Activated naive CD4-positive, alpha-beta T cell treated with anti-CD3 and anti-CD28 coated beads, Interleukin-2, amount 50 U/mL, for 16 hours (primary cell): Measurements from ENCODE around the gene ENOX1.

Experiments used
- DNase-seq: peaks from one replicate; pipeline ENCODE4 v3.0.0-alpha.2; 2020

ENOX1 gene

DNA sequence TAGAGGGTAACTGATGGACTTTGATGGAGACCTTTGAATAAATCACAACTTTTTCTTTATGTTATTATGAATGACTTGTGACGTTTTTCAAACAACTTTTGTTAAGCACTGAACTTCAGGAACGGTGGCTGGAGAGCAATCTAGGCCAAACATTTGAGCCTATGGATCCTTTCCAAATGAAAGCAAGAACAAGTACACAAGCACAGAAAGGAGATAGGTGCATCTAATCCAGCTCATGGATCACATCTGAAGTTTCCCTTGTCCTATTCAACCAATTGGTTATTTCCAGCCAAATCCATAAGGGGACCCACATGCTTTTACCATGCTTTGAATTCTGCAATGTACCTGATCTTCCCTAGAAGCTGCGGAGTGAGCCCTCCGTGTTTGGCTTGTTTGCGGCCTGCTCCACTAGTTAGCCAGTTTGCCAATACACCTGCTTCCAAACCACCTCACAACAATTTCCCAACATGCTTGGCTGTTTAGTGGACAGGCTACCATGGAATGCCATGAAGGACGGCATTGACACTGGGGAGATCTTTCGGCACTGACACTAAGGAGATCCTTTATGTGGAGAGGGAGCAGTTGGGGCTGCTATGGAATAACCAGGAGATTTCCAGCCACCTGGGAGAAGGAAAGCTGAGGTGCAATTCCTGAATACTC, 447.5 kb downstream of the ENOX1 start:
- DNase-seq, result no peak

DNA sequence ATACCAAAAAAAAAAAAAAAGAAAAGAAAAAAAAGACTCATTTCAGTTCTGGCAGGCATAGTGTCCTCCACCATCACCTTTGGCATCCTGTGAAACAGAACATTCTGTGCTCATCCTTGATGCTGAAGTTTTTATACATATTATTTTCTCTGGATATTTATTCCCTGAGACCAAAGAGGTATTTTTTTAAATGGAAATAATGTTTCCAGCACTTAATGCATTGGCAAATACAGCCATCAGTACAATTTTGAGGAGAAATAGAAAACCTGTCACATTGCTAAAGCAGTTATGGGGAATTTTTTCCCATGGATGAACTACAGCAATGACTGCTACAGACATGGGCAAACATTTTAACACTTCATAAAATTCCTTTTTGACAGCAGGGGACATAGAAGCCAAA, 451.0 kb downstream of the ENOX1 start:
- DNase-seq, result no peak

GRCh38 chr13:43333176-43333575, 453.6 kb downstream of the ENOX1 start:
- DNase-seq, result no peak

DNA sequence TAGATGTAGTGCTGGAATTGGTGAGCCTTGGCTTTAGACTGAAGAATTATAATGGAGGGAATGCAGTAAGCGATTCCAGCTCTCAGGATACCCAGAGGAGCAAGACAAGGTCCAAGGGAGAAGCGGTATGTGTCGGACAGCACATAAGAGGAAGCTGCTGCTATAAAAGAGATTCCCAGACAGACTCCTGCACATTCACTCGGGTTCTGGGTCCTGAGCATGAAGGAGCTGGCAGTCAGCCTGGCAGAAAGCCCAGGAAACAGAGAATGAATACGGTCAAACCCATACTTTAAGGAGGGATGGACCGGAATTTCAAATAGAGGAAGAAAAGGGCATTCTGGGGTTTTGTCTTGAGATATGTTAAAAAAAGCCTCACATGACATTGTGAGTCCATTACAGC, 455.1 kb downstream of the ENOX1 start:
- no peak for DNase-seq

- no peak for DNase-seq
These were observed 457.1 kb downstream of the ENOX1 start for GRCh38 chr13:43329702-43330101.

- DNase-seq, result no peak
These were observed 457.9 kb downstream of the ENOX1 start for GRCh38 chr13:43328907-43329306.

GRCh38 chr13:43326100-43326499, 460.7 kb downstream of the ENOX1 start:
- no peak for DNase-seq

DNA sequence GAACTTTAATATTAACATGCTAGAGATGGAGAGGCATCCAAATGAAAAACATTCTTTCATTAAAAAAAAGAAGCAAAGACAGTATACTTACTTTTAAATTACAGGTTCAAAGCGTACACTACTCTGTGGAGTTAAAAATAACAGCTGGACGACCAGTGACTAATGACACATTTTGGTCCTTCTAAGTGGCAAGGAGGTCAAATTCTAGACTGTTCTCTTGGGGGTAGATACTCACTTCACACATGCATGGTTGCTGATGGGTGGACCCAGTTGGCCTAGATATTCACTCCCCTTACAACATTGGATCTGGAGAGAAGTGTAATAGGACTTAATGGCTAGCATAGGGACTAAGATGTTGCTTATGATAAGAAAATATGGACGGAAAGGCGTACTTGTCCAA, 461.1 kb downstream of the ENOX1 start:
- DNase-seq, result no peak

DNA sequence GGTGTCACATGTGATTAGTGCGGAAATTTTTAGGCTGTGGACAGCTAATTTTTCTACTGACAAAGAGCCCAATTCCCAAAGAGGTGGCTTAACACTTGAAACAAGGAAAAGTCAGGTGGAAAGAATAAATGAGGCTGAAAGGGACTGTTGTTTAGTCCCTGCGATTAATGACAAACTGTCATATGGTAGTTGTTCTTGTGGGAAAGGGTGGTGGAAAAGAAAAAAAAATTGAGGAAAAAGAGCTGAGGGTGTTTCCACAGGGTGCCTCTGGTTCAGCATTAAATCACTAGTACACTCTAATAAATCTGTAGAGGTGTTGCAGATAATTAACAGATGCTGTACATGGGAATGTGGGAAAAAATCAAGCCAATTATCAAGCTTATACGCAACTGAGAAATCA, 462.6 kb downstream of the ENOX1 start:
- no peak for DNase-seq

GRCh38 chr13:43319617-43320444, 466.9 kb downstream of the ENOX1 start:
- DNase-seq, result no peak

DNA sequence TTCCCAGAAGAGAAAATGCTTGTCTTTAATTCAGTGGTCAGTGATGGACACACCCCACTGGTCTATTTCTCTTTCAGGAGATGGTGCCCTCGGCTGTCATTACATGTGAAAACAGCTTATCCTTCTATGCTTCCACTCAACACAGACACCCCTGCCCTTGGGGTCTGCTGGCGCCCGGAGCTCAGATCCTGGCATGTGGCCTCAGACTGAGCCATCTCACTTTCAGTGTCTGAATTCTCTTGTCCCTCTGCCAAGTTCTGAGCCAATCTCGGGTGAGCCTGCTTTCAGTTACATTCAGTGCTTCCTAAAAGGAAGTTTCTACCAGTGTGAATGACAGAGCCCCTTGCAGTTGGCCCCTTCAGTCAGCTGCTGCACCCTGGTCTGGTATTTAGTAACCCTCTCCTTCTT, 469.8 kb downstream of the ENOX1 start:
- no peak for DNase-seq

DNA sequence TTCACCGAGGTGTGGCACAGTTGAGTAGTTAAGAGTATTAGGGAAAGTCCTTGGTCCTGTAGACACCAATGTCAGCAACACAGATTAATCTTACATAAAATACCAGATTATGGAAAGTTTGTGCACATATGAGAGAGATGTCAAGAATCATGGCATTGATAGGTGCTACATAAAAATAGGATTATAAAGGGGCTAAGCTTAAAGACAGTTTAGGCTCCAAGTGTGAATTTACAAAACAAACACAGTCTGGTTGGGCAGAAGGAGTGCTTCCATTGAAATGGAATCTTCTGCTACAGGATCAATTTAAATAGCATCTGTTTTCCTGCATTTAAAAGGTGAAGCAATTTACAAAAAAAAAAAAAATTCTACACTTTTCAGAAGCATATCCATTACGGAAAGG, 470.5 kb downstream of the ENOX1 start:
- no peak for DNase-seq

GRCh38 chr13:43315522-43315921, 471.2 kb downstream of the ENOX1 start:
- no peak for DNase-seq

- no peak for DNase-seq
These were observed 477.5 kb downstream of the ENOX1 start for GRCh38 chr13:43309311-43309710.

GRCh38 chr13:43307921-43308433, 478.8 kb downstream of the ENOX1 start:
- no peak for DNase-seq

GRCh38 chr13:43307221-43307920, 479.4 kb downstream of the ENOX1 start:
- DNase-seq, result no peak

DNA sequence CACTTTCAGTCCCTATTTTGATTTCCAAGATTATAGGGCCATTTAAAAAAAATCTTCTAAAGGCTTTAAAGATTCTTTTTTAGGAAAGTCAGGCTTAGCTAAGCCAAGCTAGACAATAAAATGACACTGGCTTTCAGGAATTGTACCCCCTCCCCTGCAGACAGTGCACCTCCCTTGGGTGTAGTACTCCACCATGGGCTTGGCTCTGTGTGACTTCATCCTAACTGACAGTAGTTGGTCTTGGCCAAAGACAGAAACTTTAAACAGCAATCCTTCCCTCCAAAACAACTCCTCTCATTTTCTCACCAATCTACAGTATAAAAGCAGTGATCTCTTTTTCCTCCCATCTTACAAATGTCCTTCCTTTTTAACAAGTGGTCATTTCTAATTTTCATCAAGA, 480.4 kb downstream of the ENOX1 start:
- no peak for DNase-seq

DNA sequence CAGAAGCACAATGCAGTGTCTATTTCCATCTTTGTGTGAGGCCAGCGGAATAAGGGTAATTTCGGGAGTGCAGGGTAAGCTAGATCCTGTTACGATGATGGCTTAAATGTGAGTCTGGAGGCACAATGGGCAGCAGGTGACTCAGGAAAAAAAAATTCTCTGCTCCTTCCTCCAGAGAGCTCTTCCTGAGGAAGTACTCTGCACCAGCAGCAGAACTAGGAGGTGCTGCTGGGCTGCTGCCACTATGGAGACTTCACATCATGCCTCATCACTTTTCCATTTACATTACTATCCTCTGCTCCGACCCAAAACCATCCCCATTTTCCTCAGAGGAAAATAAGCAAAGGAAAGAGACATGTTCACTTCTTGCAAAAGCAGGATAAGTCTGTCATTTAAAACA, 481.4 kb downstream of the ENOX1 start:
- no peak for DNase-seq

GRCh38 chr13:43304945-43305344, 481.8 kb downstream of the ENOX1 start:
- DNase-seq, result no peak

GRCh38 chr13:43304449-43304848, 482.3 kb downstream of the ENOX1 start:
- no peak for DNase-seq

- no peak for DNase-seq
These were observed 483.6 kb downstream of the ENOX1 start for GRCh38 chr13:43303033-43303729.

GRCh38 chr13:43301346-43301969, 485.3 kb downstream of the ENOX1 start:
- no peak for DNase-seq

DNA sequence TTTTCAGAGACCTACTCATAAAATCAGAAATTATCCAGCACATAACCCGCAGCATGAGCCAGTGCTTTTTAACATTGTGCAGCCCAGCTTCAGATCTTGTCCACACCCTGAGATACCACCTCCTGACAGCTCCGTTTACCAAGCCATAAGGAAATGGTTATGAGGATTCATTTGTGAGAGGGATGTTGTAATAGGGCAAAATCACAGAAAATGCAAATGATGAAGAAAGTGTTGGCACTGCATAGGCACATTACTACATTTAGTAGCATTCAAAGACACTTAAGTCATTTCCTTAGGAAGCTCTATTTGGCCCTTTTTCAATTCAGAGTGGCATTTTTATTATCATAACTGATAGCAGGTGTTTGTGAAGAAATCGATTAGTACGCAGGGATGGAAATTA, 485.9 kb downstream of the ENOX1 start:
- DNase-seq, result no peak
